Measurements from ENCODE around the gene DNMBP.

DNMBP gene

GRCh38 chr10:100041306-100042002 is 31.7 kb upstream of the DNMBP start:
- Histone ChIP-seq H2AFZ (ENCODE audit: low read depth) (no peak overlapping the region), H3K4me2 (no peak overlapping the region; the same call in 1 of the 2 replicates), H3K27ac (no peak overlapping the region)

GRCh38 chr10:100038561-100039071 is 28.9 kb upstream of the DNMBP start:
- H3K27ac ChIP-seq: no peak overlapping the region
- H4K20me1 ChIP-seq (ENCODE audit: insufficient read depth): no peaks in the 10 kb centered on the region
- TF ChIP-seq CTCF (conservative IDR thresholded peaks at IDR 0.05; ENCODE audit: low read depth, low read length): no peak
- H3K4me3 ChIP-seq (IDR thresholded peaks at IDR 0.05; ENCODE audit: insufficient read depth, low read depth, low read length): no peak overlapping the region
- no peak overlapping the region for H3K9ac ChIP-seq
- H2AFZ ChIP-seq (ENCODE audit: low read depth): no peak overlapping the region
- peaks cover 15% of the 10 kb centered on the region for H3K4me1 ChIP-seq (ENCODE audit: low read depth, poor library complexity, severe bottlenecking)
- H3K36me3 ChIP-seq (ENCODE audit: insufficient read depth): no peaks in the 10 kb centered on the region
- H3K4me2 ChIP-seq: no peak overlapping the region
- no peaks in the 10 kb centered on the region for H3K79me2 ChIP-seq (ENCODE audit: insufficient read depth, low read depth)
- no peaks in the 10 kb centered on the region for H3K27me3 ChIP-seq (ENCODE audit: insufficient read depth, low read depth)

More at GRCh38 chr10:100041306-100042002, 31.7 kb upstream of the DNMBP start:
- Histone ChIP-seq H3K9ac (no peak overlapping the region), H3K36me3 (ENCODE audit: insufficient read depth) (no peaks in the 10 kb centered on the region), H3K4me1 (ENCODE audit: low read depth, poor library complexity, severe bottlenecking) (peaks cover 15% of the 10 kb centered on the region), H3K27me3 (ENCODE audit: insufficient read depth, low read depth) (no peaks in the 10 kb centered on the region), H4K20me1 (ENCODE audit: insufficient read depth) (no peaks in the 10 kb centered on the region), H3K79me2 (ENCODE audit: insufficient read depth, low read depth) (no peaks in the 10 kb centered on the region), H3K4me3 (IDR thresholded peaks at IDR 0.05; ENCODE audit: insufficient read depth, low read depth, low read length) (no peak overlapping the region)
- TF ChIP-seq CTCF (conservative IDR thresholded peaks at IDR 0.05; ENCODE audit: low read depth, low read length): no peak

- Histone ChIP-seq H3K4me1 (ENCODE audit: low read depth, poor library complexity, severe bottlenecking) (peaks cover 15% of the 10 kb centered on the region), H3K9ac (no peak overlapping the region), H3K79me2 (ENCODE audit: insufficient read depth, low read depth) (no peaks in the 10 kb centered on the region), H3K4me3 (IDR thresholded peaks at IDR 0.05; ENCODE audit: insufficient read depth, low read depth, low read length) (no peak overlapping the region), H4K20me1 (ENCODE audit: insufficient read depth) (no peaks in the 10 kb centered on the region), H3K27ac (no peak overlapping the region), H3K4me2 (no peak overlapping the region), H2AFZ (ENCODE audit: low read depth) (no peak overlapping the region), H3K27me3 (ENCODE audit: insufficient read depth, low read depth) (no peaks in the 10 kb centered on the region), H3K36me3 (ENCODE audit: insufficient read depth) (no peaks in the 10 kb centered on the region)
- no peak for TF ChIP-seq CTCF (conservative IDR thresholded peaks at IDR 0.05; ENCODE audit: low read depth, low read length)
Measured at GRCh38 chr10:100037758-100038315, 28.1 kb upstream of the DNMBP start.

- Histone ChIP-seq H3K27me3 (ENCODE audit: insufficient read depth, low read depth) (no peaks in the 10 kb centered on the region), H3K27ac (no peak overlapping the region), H3K79me2 (ENCODE audit: insufficient read depth, low read depth) (no peaks in the 10 kb centered on the region), H3K4me1 (ENCODE audit: low read depth, poor library complexity, severe bottlenecking) (peaks cover 7% of the 10 kb centered on the region), H3K36me3 (ENCODE audit: insufficient read depth) (no peaks in the 10 kb centered on the region), H3K4me2 (no peak overlapping the region), H3K4me3 (IDR thresholded peaks at IDR 0.05; ENCODE audit: insufficient read depth, low read depth, low read length) (no peak overlapping the region), H3K9ac (no peak overlapping the region), H2AFZ (ENCODE audit: low read depth) (no peak overlapping the region), H4K20me1 (ENCODE audit: insufficient read depth) (no peaks in the 10 kb centered on the region)
- no peak for TF ChIP-seq CTCF (conservative IDR thresholded peaks at IDR 0.05; ENCODE audit: low read depth, low read length)
Measured at GRCh38 chr10:100036850-100037249, 27.1 kb upstream of the DNMBP start.
